ENCODE measurements around the gene ALDOB.

The ALDOB gene

DNA sequence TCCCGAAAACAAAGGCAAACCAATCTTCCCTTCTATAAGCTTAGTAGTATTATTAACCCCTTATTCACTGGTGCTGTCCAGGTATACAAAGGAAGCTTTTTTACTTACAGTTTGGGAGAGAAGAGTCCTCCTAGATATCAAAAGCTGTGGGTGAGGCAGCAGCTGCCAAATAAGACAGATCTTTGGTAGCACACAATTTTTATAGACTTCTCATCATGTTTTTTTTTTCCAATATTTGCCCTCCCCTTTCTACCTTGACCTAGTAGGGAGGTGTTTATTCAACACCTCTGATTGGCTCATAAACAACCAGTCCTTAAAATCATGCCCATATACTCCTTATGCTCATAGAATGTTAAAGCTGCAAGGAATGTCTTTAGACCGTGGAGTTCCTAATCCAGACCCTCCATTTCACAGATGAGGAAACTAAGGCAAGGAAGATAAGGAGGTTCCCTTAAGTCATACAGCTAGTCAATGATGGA lies at the start of gene ALDOB:
TSS of gene ALDOB (minus strand) at position 174 of the 479 bp plus-strand sequence. CDS start 4,887 bp downstream, outside the sequence.
- no peak within 1 kb of the TSS for H3K27ac ChIP-seq
- TF ChIP-seq, protein P1, sequence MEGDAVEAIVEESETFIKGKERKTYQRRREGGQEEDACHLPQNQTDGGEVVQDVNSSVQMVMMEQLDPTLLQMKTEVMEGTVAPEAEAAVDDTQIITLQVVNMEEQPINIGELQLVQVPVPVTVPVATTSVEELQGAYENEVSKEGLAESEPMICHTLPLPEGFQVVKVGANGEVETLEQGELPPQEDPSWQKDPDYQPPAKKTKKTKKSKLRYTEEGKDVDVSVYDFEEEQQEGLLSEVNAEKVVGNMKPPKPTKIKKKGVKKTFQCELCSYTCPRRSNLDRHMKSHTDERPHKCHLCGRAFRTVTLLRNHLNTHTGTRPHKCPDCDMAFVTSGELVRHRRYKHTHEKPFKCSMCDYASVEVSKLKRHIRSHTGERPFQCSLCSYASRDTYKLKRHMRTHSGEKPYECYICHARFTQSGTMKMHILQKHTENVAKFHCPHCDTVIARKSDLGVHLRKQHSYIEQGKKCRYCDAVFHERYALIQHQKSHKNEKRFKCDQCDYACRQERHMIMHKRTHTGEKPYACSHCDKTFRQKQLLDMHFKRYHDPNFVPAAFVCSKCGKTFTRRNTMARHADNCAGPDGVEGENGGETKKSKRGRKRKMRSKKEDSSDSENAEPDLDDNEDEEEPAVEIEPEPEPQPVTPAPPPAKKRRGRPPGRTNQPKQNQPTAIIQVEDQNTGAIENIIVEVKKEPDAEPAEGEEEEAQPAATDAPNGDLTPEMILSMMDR (conservative IDR thresholded peaks at IDR 0.05), result no peak

DNA sequence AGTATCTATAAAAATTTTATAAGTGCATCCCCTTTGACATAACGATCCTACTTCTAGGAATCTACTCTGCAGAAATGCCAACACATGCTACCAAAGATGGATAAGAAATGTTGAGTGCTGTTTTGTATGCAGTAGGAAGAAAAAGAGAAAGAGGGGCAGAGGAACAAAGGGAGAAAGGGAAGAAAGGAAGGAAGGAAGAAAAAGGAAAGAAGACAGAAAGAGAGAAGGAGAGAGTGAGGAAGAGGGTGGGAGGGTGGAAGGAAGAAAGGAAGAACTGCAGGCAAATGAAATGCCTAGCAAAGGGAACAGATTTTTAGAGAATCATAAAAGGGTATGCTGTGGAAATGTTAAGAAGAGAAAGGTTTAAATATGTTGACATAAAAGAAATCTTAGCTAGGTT lies 48.5 kb upstream of the ALDOB start:
- no peak overlapping the region for H3K27ac ChIP-seq
- no peak for TF ChIP-seq ZFX (IDR thresholded peaks at IDR 0.05)
- TF ChIP-seq, protein P1 (conservative IDR thresholded peaks at IDR 0.05), result no peak

GRCh38 chr9:101481261-101481660 lies 45.7 kb upstream of the ALDOB start:
- TF ChIP-seq, protein P1 (conservative IDR thresholded peaks at IDR 0.05), result no peak
- TF ChIP-seq ZFX (IDR thresholded peaks at IDR 0.05), result no peak
- no peak overlapping the region for H3K27ac ChIP-seq

DNA sequence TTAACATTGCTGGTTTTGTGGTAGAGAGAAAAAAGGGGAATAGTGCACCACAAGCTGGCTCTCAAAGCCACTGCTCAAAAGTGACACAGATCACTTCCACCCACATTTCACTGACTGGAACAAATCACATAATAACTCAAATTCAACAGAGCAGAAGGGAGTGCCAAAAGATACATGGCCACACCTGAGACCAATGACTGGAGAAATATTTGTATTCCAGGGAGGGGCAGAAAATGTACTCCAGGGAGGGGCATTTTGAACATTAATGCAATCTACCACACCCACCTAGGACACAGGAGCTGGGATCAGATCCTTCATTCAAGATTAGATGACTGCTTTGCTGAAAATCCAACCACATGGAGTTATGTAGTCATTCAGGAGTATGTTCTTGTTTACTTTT lies 44.8 kb upstream of the ALDOB start:
- H3K27ac ChIP-seq, result no peak overlapping the region
- TF ChIP-seq, protein P1 (conservative IDR thresholded peaks at IDR 0.05), result no peak
- no peak for TF ChIP-seq ZFX (IDR thresholded peaks at IDR 0.05)

DNA sequence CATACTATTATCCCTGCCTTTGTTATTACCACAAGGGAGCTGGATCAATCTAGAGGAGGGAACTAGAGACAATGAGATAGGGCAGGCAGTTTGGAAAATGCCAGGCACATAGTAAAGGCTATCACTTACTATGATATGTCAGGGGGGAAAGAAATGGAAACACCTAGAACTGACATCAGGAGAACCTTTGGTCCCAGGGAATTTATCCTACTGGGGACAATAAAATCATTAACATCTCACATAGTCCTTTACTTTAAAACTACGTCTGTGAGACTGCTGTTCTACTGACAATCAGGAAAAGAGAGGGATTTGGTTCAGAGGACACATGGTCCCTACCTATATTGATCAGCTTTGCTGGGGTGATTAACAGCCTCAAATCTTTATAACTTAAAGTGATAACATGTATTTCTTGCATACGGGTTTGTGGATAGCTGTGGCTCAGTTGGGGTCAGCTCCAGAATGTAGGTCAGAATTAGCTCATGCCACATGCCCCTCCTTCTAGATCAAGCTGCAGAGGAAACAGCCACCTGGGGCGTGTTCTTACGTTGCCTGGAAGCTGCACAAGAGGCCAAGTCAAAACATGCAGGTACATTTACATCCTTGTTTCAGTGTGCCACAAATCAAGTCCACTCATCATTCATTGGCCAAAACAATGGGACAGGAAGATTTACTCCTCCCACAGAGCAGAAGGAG lies 43.9 kb upstream of the ALDOB start:
- no peak for TF ChIP-seq ZFX (IDR thresholded peaks at IDR 0.05)
- TF ChIP-seq, protein P1 (conservative IDR thresholded peaks at IDR 0.05), result no peak
- H3K27ac ChIP-seq, result no peak overlapping the region

- H3K27ac ChIP-seq, result no peak overlapping the region
- TF ChIP-seq, protein P1 (conservative IDR thresholded peaks at IDR 0.05), result no peak
- no peak for TF ChIP-seq ZFX (IDR thresholded peaks at IDR 0.05)
Measured at GRCh38 chr9:101478906-101479305, 43.3 kb upstream of the ALDOB start.

DNA sequence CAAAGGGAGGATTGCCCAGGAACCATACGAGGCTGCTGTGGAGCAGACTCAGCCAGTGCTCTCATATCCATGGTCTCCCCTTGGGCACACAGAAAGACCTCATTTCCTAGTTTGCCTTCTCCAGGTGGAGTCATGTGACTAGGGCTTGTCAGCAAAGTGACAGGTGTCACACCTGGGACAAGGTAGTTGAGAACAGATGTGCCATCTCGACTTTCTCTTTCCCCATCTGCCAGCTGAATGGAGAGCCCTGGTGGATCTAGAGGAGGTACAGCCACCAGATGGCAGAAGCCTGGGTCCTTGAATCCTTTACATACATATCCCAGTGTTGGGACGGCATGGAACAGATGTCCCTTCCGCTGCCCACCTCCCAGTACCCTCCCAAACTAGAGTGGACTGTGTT lies 42.9 kb upstream of the ALDOB start:
- H3K27ac ChIP-seq, result no peak overlapping the region
- TF ChIP-seq, protein P1 (conservative IDR thresholded peaks at IDR 0.05), result no peak
- TF ChIP-seq ZFX (IDR thresholded peaks at IDR 0.05), result no peak

Data from C4-2B (cell line).